Body of pancreas (tissue), 4 donors: ENCODE results near the gene PRXL2C.

Experiments used
- POLR2A ChIP-seq, 3 donors: fragments of 450-650 bp; IDR thresholded peaks; one replicate each; pipeline ENCODE4 v1.6.1; 2016; ENCODE audit warnings: antibody characterized with exemption in 3 of 3, mild to moderate bottlenecking in 2 of 3
- TF ChIP-seq, protein P1 (sequence below), 7 experiments: fragments of 450-650 bp in 4 of 7; fragments of 200-600 bp in 3 of 7; sonication (generic) in 3 of 7; IDR thresholded peaks; one replicate each; pipeline ENCODE4 v1.5.1; 2016 to 2019; ENCODE audit warnings: antibody characterized with exemption in 7 of 7

GRCh38 chr9:96626912-96627311 lies 28.2 kb downstream of the PRXL2C start:
- TF ChIP-seq, protein P1, sequence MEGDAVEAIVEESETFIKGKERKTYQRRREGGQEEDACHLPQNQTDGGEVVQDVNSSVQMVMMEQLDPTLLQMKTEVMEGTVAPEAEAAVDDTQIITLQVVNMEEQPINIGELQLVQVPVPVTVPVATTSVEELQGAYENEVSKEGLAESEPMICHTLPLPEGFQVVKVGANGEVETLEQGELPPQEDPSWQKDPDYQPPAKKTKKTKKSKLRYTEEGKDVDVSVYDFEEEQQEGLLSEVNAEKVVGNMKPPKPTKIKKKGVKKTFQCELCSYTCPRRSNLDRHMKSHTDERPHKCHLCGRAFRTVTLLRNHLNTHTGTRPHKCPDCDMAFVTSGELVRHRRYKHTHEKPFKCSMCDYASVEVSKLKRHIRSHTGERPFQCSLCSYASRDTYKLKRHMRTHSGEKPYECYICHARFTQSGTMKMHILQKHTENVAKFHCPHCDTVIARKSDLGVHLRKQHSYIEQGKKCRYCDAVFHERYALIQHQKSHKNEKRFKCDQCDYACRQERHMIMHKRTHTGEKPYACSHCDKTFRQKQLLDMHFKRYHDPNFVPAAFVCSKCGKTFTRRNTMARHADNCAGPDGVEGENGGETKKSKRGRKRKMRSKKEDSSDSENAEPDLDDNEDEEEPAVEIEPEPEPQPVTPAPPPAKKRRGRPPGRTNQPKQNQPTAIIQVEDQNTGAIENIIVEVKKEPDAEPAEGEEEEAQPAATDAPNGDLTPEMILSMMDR (IDR thresholded peaks at IDR 0.05): no peak
- TF ChIP-seq POLR2A (IDR thresholded peaks at IDR 0.05): no peak
